ENCODE results near the gene MGA. TPM values are rescaled to one million over a fixed set of nuclear protein-coding genes. Genes with fewer than 3 reads are reported as not detected.

MGA gene
- total RNA-seq, 1 experiment from 2014 or later: 38.5 TPM

DNA sequence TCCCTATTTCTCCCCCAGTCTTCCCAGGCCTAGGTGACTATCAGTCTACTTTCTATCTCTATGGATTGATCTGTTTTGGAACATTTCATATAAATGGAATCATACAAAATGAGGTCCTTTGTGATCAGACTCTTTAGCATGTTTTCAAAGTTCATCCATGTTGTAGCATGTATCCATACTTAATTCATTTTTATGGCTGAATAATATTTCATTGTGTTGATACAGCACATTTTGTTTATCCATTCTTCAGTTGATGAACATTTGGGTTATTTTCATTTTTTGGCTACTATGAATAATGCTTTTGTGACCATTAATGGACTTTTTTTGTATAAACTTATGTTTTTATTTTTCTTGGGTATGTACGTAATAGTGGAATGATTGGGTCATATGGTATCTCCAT is 19.2 kb upstream of the MGA start:
- H3K27ac ChIP-seq: no peak overlapping the region
- H3K4me1 ChIP-seq (replicated peaks; ENCODE audit: insufficient read depth): no peaks in the 10 kb centered on the region
- no peak overlapping the region for H2AFZ ChIP-seq
- no peak for DNase-seq
- H3K79me2 ChIP-seq (ENCODE audit: low read depth): no peaks in the 10 kb centered on the region
- no peaks in the 10 kb centered on the region for H3F3A ChIP-seq (ENCODE audit: insufficient read depth, low read depth)
- no peaks in the 10 kb centered on the region for H3K9me2 ChIP-seq (ENCODE audit: insufficient read depth)
- H3K27me3 ChIP-seq (ENCODE audit: insufficient read depth, low read depth): no peaks in the 10 kb centered on the region
- H3K36me3 ChIP-seq (ENCODE audit: low read depth): no peaks in the 10 kb centered on the region
- no peak overlapping the region for H3K4me3 ChIP-seq
- H3K4me2 ChIP-seq: no peak overlapping the region
- CTCF ChIA-PET: no interaction called here
- no peaks in the 10 kb centered on the region for H3K9me3 ChIP-seq (ENCODE audit: insufficient read depth, low read depth)
- TF ChIP-seq CTCF (conservative IDR thresholded peaks at IDR 0.05): no peak
- intact Hi-C loops (cut with micrococcal nuclease; ENCODE audit: unreplicated experiment): no loop called here
- BruUV-seq (replicated peaks): no TSS peak
- POLR2A ChIA-PET (ENCODE audit: unreplicated experiment): no interaction called here
- H4K20me1 ChIP-seq (ENCODE audit: insufficient read depth): no peaks in the 10 kb centered on the region

GRCh38 chr15:41647262-41647661 is 12.9 kb upstream of the MGA start:
- TF ChIP-seq CTCF (conservative IDR thresholded peaks at IDR 0.05) (no peak), EZH2 (IDR thresholded peaks at IDR 0.05; ENCODE audit: low read depth) (no peak)
- Histone ChIP-seq H3K9me3 (ENCODE audit: insufficient read depth, low read depth) (no peaks in the 10 kb centered on the region), H3K36me3 (ENCODE audit: low read depth) (no peaks in the 10 kb centered on the region), H3K79me2 (ENCODE audit: low read depth) (no peaks in the 10 kb centered on the region), H3K27me3 (ENCODE audit: insufficient read depth, low read depth) (no peaks in the 10 kb centered on the region), H3F3A (ENCODE audit: insufficient read depth, low read depth) (no peaks in the 10 kb centered on the region), H3K4me2 (no peak overlapping the region), H3K9me2 (ENCODE audit: insufficient read depth) (no peaks in the 10 kb centered on the region), H2AFZ (no peak overlapping the region), H4K20me1 (ENCODE audit: insufficient read depth) (no peaks in the 10 kb centered on the region), H3K4me1 (replicated peaks; ENCODE audit: insufficient read depth) (no peaks in the 10 kb centered on the region), H3K4me3 (no peak overlapping the region), H3K27ac (no peak overlapping the region)
- intact Hi-C loops (cut with micrococcal nuclease; ENCODE audit: unreplicated experiment): no loop called here
- DNase-seq: no peak
- CTCF ChIA-PET: interaction anchor here (0.6 kb wide), 1 partner anchor 14 kb away, joined by 3 read pairs; no protein-coding TSS in a partner anchor
- POLR2A ChIA-PET (ENCODE audit: unreplicated experiment): no interaction called here
- BruUV-seq (replicated peaks): no TSS peak

DNA sequence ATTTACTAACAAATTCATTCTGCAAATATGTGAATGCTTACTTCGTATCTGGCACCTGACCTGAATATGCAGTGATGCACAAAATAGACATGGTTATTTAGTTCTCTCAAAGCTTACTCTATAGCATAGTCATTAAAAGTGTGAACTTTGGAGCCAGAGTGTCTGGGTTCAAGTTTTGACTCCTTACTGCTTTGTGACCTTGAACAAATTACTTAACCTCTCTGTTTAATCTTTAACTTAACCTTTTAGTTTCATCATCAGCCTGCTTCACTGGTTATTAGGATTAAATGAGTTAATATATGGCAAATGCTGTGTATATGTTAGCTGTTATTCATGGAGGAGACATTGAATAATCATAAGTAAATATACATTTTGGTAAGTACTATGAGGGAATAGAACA is 12.1 kb upstream of the MGA start:
- no peaks in the 10 kb centered on the region for H3K4me1 ChIP-seq (replicated peaks; ENCODE audit: insufficient read depth)
- no peaks in the 10 kb centered on the region for H4K20me1 ChIP-seq (ENCODE audit: insufficient read depth)
- H3K9me3 ChIP-seq (ENCODE audit: insufficient read depth, low read depth): no peaks in the 10 kb centered on the region
- no peaks in the 10 kb centered on the region for H3F3A ChIP-seq (ENCODE audit: insufficient read depth, low read depth)
- CTCF ChIA-PET: no interaction called here
- no peaks in the 10 kb centered on the region for H3K27me3 ChIP-seq (ENCODE audit: insufficient read depth, low read depth)
- DNase-seq: no peak
- no peak overlapping the region for H3K27ac ChIP-seq
- H3K4me3 ChIP-seq: no peak overlapping the region
- BruUV-seq (replicated peaks): no TSS peak
- no peaks in the 10 kb centered on the region for H3K36me3 ChIP-seq (ENCODE audit: low read depth)
- no peaks in the 10 kb centered on the region for H3K9me2 ChIP-seq (ENCODE audit: insufficient read depth)
- H3K4me2 ChIP-seq: no peak overlapping the region
- TF ChIP-seq EZH2 (IDR thresholded peaks at IDR 0.05; ENCODE audit: low read depth): no peak
- no peak for TF ChIP-seq CTCF (conservative IDR thresholded peaks at IDR 0.05)
- no peak overlapping the region for H2AFZ ChIP-seq
- POLR2A ChIA-PET (ENCODE audit: unreplicated experiment): no interaction called here
- intact Hi-C loops (cut with micrococcal nuclease; ENCODE audit: unreplicated experiment): no loop called here
- H3K79me2 ChIP-seq (ENCODE audit: low read depth): no peaks in the 10 kb centered on the region
